ENCODE measurements around the gene PSD.

DNA sequence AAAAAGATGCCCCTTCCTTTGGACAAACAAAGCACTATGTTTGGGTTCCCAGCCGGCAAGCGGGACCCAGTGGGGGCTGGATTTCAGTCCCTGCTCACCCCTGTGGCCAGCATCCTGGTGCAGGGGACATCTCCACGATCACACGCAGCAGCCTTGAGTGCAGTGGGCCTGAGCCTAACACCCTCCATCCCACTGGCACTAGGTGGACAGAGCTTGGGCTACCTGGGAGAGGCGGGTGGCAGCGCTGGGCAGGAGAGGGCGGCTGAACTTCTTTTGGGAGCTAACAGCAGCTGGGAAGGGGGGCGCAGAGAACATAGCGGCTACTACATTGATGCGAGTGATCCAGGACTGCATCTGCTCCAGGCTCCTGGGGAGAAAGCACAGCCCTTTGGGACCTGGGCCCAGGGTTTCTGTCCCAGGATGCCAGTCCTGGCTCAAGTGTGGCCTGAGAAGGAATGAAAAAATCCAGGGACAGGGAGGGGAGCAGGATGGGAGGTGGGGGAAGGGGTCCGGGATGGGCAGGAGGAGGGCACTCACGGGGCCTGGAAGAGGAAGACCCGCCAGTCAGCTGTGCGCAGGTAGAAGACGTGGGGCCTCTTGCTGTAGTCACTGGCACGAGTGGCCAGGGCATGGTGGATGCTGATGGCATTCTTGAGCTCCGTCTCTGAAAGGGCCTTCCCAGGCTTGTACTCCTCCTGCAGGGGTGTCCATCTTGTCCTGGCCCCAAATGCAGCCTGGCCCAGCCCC, 14.1 kb downstream of the PSD start:
- no peak for TF ChIP-seq POLR2A (IDR thresholded peaks at IDR 0.05)
- TF ChIP-seq, protein P1, sequence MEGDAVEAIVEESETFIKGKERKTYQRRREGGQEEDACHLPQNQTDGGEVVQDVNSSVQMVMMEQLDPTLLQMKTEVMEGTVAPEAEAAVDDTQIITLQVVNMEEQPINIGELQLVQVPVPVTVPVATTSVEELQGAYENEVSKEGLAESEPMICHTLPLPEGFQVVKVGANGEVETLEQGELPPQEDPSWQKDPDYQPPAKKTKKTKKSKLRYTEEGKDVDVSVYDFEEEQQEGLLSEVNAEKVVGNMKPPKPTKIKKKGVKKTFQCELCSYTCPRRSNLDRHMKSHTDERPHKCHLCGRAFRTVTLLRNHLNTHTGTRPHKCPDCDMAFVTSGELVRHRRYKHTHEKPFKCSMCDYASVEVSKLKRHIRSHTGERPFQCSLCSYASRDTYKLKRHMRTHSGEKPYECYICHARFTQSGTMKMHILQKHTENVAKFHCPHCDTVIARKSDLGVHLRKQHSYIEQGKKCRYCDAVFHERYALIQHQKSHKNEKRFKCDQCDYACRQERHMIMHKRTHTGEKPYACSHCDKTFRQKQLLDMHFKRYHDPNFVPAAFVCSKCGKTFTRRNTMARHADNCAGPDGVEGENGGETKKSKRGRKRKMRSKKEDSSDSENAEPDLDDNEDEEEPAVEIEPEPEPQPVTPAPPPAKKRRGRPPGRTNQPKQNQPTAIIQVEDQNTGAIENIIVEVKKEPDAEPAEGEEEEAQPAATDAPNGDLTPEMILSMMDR (IDR thresholded peaks at IDR 0.05), result no peak
